Activated naive CD4-positive, alpha-beta T cell treated with anti-CD3 and anti-CD28 coated beads for 36 hours (primary cell): Measurements from ENCODE around the gene CYP8B1. TPM values are rescaled to one million over a fixed set of nuclear protein-coding genes. Genes with fewer than 3 reads are reported as not detected.

Source experiments
- CTCF ChIA-PET: fragments of 350-600 bp; sonication (Branson Sonifier 250); formaldehyde crosslinking; loops from one replicate; lab custom pipeline; 2021; ENCODE audit warnings: antibody characterized with exemption; lab: Charles Lee
- DNase-seq: peaks from one replicate; pipeline ENCODE4 v3.0.0-alpha.2; 2020
- H3K27ac Mint-ChIP-seq: one replicate; pipeline ENCODE4 v1.8.0; 2021; ENCODE audit warnings: mild to moderate bottlenecking, mixed read lengths
- H3K27me3 Mint-ChIP-seq: one replicate; pipeline ENCODE4 v1.8.0; 2021; ENCODE audit warnings: low read depth, mixed read lengths
- H3K36me3 Mint-ChIP-seq: one replicate; pipeline ENCODE4 v1.8.0; 2021; ENCODE audit warnings: low read depth, mixed read lengths
- H3K4me1 Mint-ChIP-seq: one replicate; pipeline ENCODE4 v1.8.0; 2021; ENCODE audit warnings: low read depth, mixed read lengths
- H3K4me3 Mint-ChIP-seq: one replicate; pipeline ENCODE4 v1.8.0; 2021; ENCODE audit warnings: mild to moderate bottlenecking, moderate library complexity, mixed read lengths
- H3K9me3 Mint-ChIP-seq: one replicate; pipeline ENCODE4 v1.8.0; 2021; ENCODE audit warnings: mixed read lengths
- intact Hi-C: fragments of 100-400 bp; cut with micrococcal nuclease; formaldehyde crosslinking; loops from one replicate; pipeline ENCODE4 v1.15.1; 2023
- total RNA-seq, 2 experiments: library from RNA; stranded (reverse); gene quantifications; one replicate each; pipeline ENCODE4 v1.2.3, GENCODE V29; 2021

Gene CYP8B1
- total RNA-seq, 2 experiments from 2014 or later: not detected

- intact Hi-C loops: no loop called here
- Mint-ChIP-seq H3K4me3 (no peak overlapping the region), H3K4me1 (no peaks in the 10 kb centered on the region), H3K9me3 (no peaks in the 10 kb centered on the region), H3K36me3 (no peaks in the 10 kb centered on the region), H3K27ac (no peak overlapping the region), H3K27me3 (no peaks in the 10 kb centered on the region)
- CTCF ChIA-PET: interaction anchor here (0.6 to 1.8 kb wide), 9 partner anchors 10 to 1709 kb away, joined by 3 to 11 read pairs (median 5); no protein-coding TSS in a partner anchor
- no peak for DNase-seq
Observed at GRCh38 chr3:42829628-42830436, 45.8 kb downstream of the CYP8B1 start.

- Mint-ChIP-seq H3K4me3 (no peak overlapping the region), H3K27me3 (no peaks in the 10 kb centered on the region), H3K36me3 (no peaks in the 10 kb centered on the region), H3K9me3 (no peaks in the 10 kb centered on the region), H3K4me1 (no peaks in the 10 kb centered on the region), H3K27ac (no peak overlapping the region)
- CTCF ChIA-PET: interaction anchor here (0.9 to 1.0 kb wide), 2 partner anchors 10 to 49 kb away, joined by 3 to 5 read pairs; no protein-coding TSS in a partner anchor
- DNase-seq: no peak
- intact Hi-C loops: no loop called here
Observed at GRCh38 chr3:42829083-42829627, 46.5 kb downstream of the CYP8B1 start.

GRCh38 chr3:42827654-42828053, 48.0 kb downstream of the CYP8B1 start:
- Mint-ChIP-seq H3K27ac (no peak overlapping the region), H3K36me3 (no peaks in the 10 kb centered on the region), H3K27me3 (no peaks in the 10 kb centered on the region), H3K4me3 (no peak overlapping the region), H3K4me1 (no peaks in the 10 kb centered on the region), H3K9me3 (no peaks in the 10 kb centered on the region)
- intact Hi-C loops: no loop called here
- CTCF ChIA-PET: no interaction called here
- no peak for DNase-seq

- no peaks in the 10 kb centered on the region for H3K9me3 Mint-ChIP-seq
- H3K4me1 Mint-ChIP-seq: no peaks in the 10 kb centered on the region
- no peak overlapping the region for H3K27ac Mint-ChIP-seq
- no peak overlapping the region for H3K4me3 Mint-ChIP-seq
- intact Hi-C loops: no loop called here
- CTCF ChIA-PET: no interaction called here
- H3K27me3 Mint-ChIP-seq: no peaks in the 10 kb centered on the region
- no peaks in the 10 kb centered on the region for H3K36me3 Mint-ChIP-seq
- DNase-seq: no peak
Observed at GRCh38 chr3:42827023-42827422, 48.7 kb downstream of the CYP8B1 start.

GRCh38 chr3:42826141-42826540, 49.5 kb downstream of the CYP8B1 start:
- Mint-ChIP-seq H3K4me3 (no peak overlapping the region), H3K4me1 (no peaks in the 10 kb centered on the region), H3K27me3 (no peaks in the 10 kb centered on the region), H3K9me3 (no peaks in the 10 kb centered on the region), H3K27ac (no peak overlapping the region), H3K36me3 (no peaks in the 10 kb centered on the region)
- intact Hi-C loops: no loop called here
- CTCF ChIA-PET: no interaction called here
- no peak for DNase-seq

GRCh38 chr3:42823351-42823750, 52.3 kb downstream of the CYP8B1 start:
- Mint-ChIP-seq H3K4me1 (no peaks in the 10 kb centered on the region), H3K4me3 (no peak overlapping the region), H3K36me3 (no peaks in the 10 kb centered on the region), H3K27ac (no peak overlapping the region), H3K9me3 (no peaks in the 10 kb centered on the region), H3K27me3 (no peaks in the 10 kb centered on the region)
- CTCF ChIA-PET: no interaction called here
- intact Hi-C loops: no loop called here
- no peak for DNase-seq

- CTCF ChIA-PET: interaction anchor here (1.0 kb wide), 1 partner anchor 9 kb away, joined by 3 read pairs; no protein-coding TSS in a partner anchor
Observed at GRCh38 chr3:42822828-42823227, 52.9 kb downstream of the CYP8B1 start.

More at GRCh38 chr3:42822828-42823227, 52.9 kb downstream of the CYP8B1 start:
- Mint-ChIP-seq H3K27ac (no peak overlapping the region), H3K9me3 (no peaks in the 10 kb centered on the region), H3K4me3 (no peak overlapping the region), H3K4me1 (no peaks in the 10 kb centered on the region), H3K27me3 (no peaks in the 10 kb centered on the region), H3K36me3 (no peaks in the 10 kb centered on the region)
- intact Hi-C loops: no loop called here
- no peak for DNase-seq

Other genes starting within 250 kb of the CYP8B1 start
- 1 to 10 TPM in 1 of 2 experiments, under 1 TPM in 1; 0.55 to 1.0 TPM for gene ZBTB47, start 222.2 kb downstream of the CYP8B1 start, total RNA-seq
- not detected for gene KLHL40, start 190.3 kb downstream of the CYP8B1 start, total RNA-seq
- gene HHATL, start 173.1 kb downstream of the CYP8B1 start, total RNA-seq: not detected
- gene CCDC13, start 102.6 kb downstream of the CYP8B1 start, total RNA-seq: under 1 TPM in 1 of 2 experiments, not detected in 1; 0.31 TPM
- gene HIGD1A, start 71.4 kb downstream of the CYP8B1 start, total RNA-seq: 10 to 100 TPM; 57.1 to 66.4 TPM
- gene ACKR2, start 66.4 kb downstream of the CYP8B1 start, total RNA-seq: under 1 TPM; 0.42 to 0.76 TPM
- gene ZNF662, start 30.3 kb upstream of the CYP8B1 start, total RNA-seq: 1 to 10 TPM; 1.2 to 1.5 TPM
- gene GASK1A, start 103.4 kb upstream of the CYP8B1 start, total RNA-seq: not detected
- 1 to 10 TPM; 7.6 to 8.0 TPM for gene POMGNT2, start 230.2 kb upstream of the CYP8B1 start, total RNA-seq